ENCODE data around the gene GEN1. TPM values are rescaled to one million over a fixed set of nuclear protein-coding genes. Genes with fewer than 3 reads are reported as not detected.

GEN1 gene
- total RNA-seq, 1 experiment from 2014 or later = 36.5 TPM

DNA sequence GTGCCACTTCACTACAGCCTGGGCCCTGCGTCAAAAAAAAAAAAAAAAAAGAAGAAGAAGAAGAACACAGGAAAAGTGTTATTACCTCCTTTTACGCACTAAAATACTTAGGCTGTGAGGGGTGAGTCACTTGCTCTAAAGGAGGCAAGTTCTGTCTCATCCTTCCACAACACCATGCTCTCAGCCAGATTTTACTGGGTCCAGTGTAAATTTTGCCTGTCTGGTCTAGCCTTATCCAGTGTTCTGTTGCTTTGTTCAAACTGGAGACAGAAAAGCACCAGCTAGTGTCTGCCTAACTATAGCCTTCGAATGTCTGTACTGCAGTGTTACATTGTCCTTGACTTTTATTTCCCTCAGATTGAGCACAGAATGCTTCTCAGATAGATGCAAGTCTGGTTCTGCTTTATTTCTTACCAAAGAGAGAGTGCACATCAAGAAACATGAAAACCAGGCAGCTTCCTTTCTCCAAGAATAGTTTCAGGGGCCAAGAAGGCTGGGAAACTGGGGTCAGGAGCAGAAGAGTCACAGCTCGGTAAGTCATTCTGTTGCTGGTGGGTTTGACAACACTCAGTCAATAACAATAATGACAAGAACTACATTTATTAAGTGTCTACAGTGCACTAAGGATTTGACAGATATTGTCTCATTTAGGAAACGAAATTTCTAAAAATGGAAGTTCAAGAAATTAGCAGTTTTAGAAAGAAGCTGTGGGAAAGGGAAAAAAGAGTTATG lies 59.2 kb downstream of the GEN1 start:
- H3K27me3 ChIP-seq (replicated peaks; ENCODE audit: control insufficient read depth, insufficient read depth, low read length) = peaks cover 2% of the 10 kb centered on the region
- Mint-ChIP-seq H3K36me3 (ENCODE audit: insufficient read depth, unreplicated experiment) (no peaks in the 10 kb centered on the region), H3K9me3 (ENCODE audit: unreplicated experiment) (no peaks in the 10 kb centered on the region), H3K4me1 (ENCODE audit: low read depth, unreplicated experiment) (no peaks in the 10 kb centered on the region), H3K27ac (ENCODE audit: unreplicated experiment) (no peak overlapping the region), H3K27me3 (ENCODE audit: insufficient read depth, unreplicated experiment) (peaks cover 22% of the 10 kb centered on the region), H3K4me3 (ENCODE audit: unreplicated experiment) (no peak overlapping the region)
- CTCF ChIA-PET = no interaction called here
- no peaks in the 10 kb centered on the region for H3K36me3 ChIP-seq (ENCODE audit: control insufficient read depth, insufficient read depth, low read length)
- no TSS peak for BruUV-seq (replicated peaks)
- intact Hi-C loops (cut with micrococcal nuclease; ENCODE audit: unreplicated experiment) = no loop called here
- no peak for TF ChIP-seq CTCF (IDR thresholded peaks at IDR 0.05; ENCODE audit: insufficient read depth in 1 of 2, low read depth in 1 of 2, low read length in 1 of 2, severe bottlenecking in 1 of 2, unreplicated experiment in 1 of 2)
- no peaks in the 10 kb centered on the region for H3K9me3 ChIP-seq
- H3K4me1 ChIP-seq = no peaks in the 10 kb centered on the region
- no peak for DNase-seq
- POLR2A ChIA-PET = no interaction called here
- H3K4me3 ChIP-seq (ENCODE audit: low read depth, low read length) = no peak overlapping the region

- no peak for TF ChIP-seq CTCF (IDR thresholded peaks at IDR 0.05; ENCODE audit: insufficient read depth in 1 of 2, low read depth in 1 of 2, low read length in 1 of 2, severe bottlenecking in 1 of 2, unreplicated experiment in 1 of 2)
- no peaks in the 10 kb centered on the region for H3K9me3 Mint-ChIP-seq (ENCODE audit: unreplicated experiment)
- peaks cover 2% of the 10 kb centered on the region for H3K27me3 ChIP-seq (replicated peaks; ENCODE audit: control insufficient read depth, insufficient read depth, low read length)
- peaks cover 19% of the 10 kb centered on the region for H3K27me3 Mint-ChIP-seq (ENCODE audit: insufficient read depth, unreplicated experiment)
- CTCF ChIA-PET = no interaction called here
- no peaks in the 10 kb centered on the region for H3K9me3 ChIP-seq
- intact Hi-C loops (cut with micrococcal nuclease; ENCODE audit: unreplicated experiment) = no loop called here
- H3K4me1 Mint-ChIP-seq (ENCODE audit: low read depth, unreplicated experiment) = no peaks in the 10 kb centered on the region
- no peaks in the 10 kb centered on the region for H3K36me3 Mint-ChIP-seq (ENCODE audit: insufficient read depth, unreplicated experiment)
- H3K4me1 ChIP-seq = no peaks in the 10 kb centered on the region
- no peak for DNase-seq
- no peaks in the 10 kb centered on the region for H3K36me3 ChIP-seq (ENCODE audit: control insufficient read depth, insufficient read depth, low read length)
- no peak overlapping the region for H3K4me3 Mint-ChIP-seq (ENCODE audit: unreplicated experiment)
- no peak overlapping the region for H3K4me3 ChIP-seq (ENCODE audit: low read depth, low read length)
- POLR2A ChIA-PET = no interaction called here
- no peak overlapping the region for H3K27ac Mint-ChIP-seq (ENCODE audit: unreplicated experiment)
- BruUV-seq (replicated peaks) = no TSS peak
These were observed 60.0 kb downstream of the GEN1 start for GRCh38 chr2:17813742-17814473.

GRCh38 chr2:17814601-17815000 lies 60.7 kb downstream of the GEN1 start:
- Mint-ChIP-seq H3K27me3 (ENCODE audit: insufficient read depth, unreplicated experiment) (peaks cover 21% of the 10 kb centered on the region), H3K4me1 (ENCODE audit: low read depth, unreplicated experiment) (no peaks in the 10 kb centered on the region), H3K9me3 (ENCODE audit: unreplicated experiment) (no peaks in the 10 kb centered on the region), H3K4me3 (ENCODE audit: unreplicated experiment) (no peak overlapping the region), H3K27ac (ENCODE audit: unreplicated experiment) (no peak overlapping the region), H3K36me3 (ENCODE audit: insufficient read depth, unreplicated experiment) (no peaks in the 10 kb centered on the region)
- Histone ChIP-seq H3K4me3 (ENCODE audit: low read depth, low read length) (no peak overlapping the region), H3K4me1 (no peaks in the 10 kb centered on the region), H3K27me3 (replicated peaks; ENCODE audit: control insufficient read depth, insufficient read depth, low read length) (peaks cover 2% of the 10 kb centered on the region), H3K36me3 (ENCODE audit: control insufficient read depth, insufficient read depth, low read length) (no peaks in the 10 kb centered on the region), H3K9me3 (no peaks in the 10 kb centered on the region)
- no peak for TF ChIP-seq CTCF (IDR thresholded peaks at IDR 0.05; ENCODE audit: insufficient read depth in 1 of 2, low read depth in 1 of 2, low read length in 1 of 2, severe bottlenecking in 1 of 2, unreplicated experiment in 1 of 2)
- CTCF ChIA-PET = no interaction called here
- BruUV-seq (replicated peaks) = no TSS peak
- intact Hi-C loops (cut with micrococcal nuclease; ENCODE audit: unreplicated experiment) = no loop called here
- POLR2A ChIA-PET = no interaction called here
- DNase-seq = no peak
